Measurements from ENCODE around the gene IRS2. TPM values are rescaled to one million over a fixed set of nuclear protein-coding genes. Genes with fewer than 3 reads are reported as not detected.

IRS2 gene
- total RNA-seq, 1 experiment from 2014 or later, result 9.2 TPM

DNA sequence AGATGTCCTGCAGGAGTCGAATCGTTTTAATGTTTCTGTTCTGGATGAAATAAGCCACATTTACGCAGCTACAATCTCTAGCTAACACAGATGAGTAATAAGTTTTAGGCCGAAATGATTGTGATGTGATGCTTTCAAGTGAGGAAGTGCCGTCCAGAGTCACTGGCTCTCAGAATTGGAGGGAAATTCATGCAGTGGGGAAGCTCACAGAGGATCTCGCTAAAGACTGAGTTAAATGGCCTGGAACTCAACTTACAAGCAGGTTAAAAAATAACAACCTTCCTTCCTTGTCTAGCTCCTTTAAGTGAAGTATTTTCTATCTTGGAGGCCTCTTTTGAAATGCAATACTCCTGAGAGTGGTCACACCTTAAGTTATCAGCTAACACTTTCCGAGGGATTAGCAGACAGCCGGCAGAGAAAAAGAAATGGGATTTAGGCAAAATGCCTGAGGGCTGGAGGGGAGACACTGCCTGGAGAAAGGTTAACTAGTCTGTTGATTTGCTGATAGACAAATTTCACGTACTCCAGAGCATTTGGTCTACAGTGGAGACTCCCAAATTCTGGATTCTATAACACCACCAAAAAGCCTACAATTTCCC, 74.2 kb downstream of the IRS2 start:
- Histone ChIP-seq H3K9me3 (ENCODE audit: control insufficient read depth in 1 of 2, insufficient read depth in 1 of 2, low read depth in 1 of 2, low read length in 2 of 2) (no peaks in the 10 kb centered on the region), H3K36me3 (ENCODE audit: control insufficient read depth in 1 of 2, insufficient read depth in 2 of 2, low read length in 2 of 2) (no peaks in the 10 kb centered on the region), H4K20me1 (ENCODE audit: insufficient read depth) (no peaks in the 10 kb centered on the region), H3K79me2 (ENCODE audit: insufficient read depth, low read length) (no peaks in the 10 kb centered on the region), H3K27ac (ENCODE audit: low read depth, low read length) (no peak overlapping the region), H3K9ac (ENCODE audit: low read length) (no peak overlapping the region), H3K4me2 (ENCODE audit: low read length) (no peak overlapping the region), H3K4me3 (replicated peaks in 1 of 2; ENCODE audit: low read depth in 1 of 2, low read length in 2 of 2) (no peak overlapping the region), H3K9me2 (ENCODE audit: insufficient read depth) (no peaks in the 10 kb centered on the region), H3K4me1 (ENCODE audit: control insufficient read depth in 1 of 2, insufficient read depth in 2 of 2, low read length in 2 of 2) (no peaks in the 10 kb centered on the region), H3K27me3 (ENCODE audit: insufficient read depth, low read length) (no peaks in the 10 kb centered on the region), H2AFZ (ENCODE audit: low read depth, low read length, poor library complexity, severe bottlenecking) (no peak overlapping the region)
- intact Hi-C loops (cut with micrococcal nuclease), result no loop called here
- BruUV-seq (replicated peaks), result no TSS peak
- ATAC-seq (no peak), DNase-seq (ENCODE audit: low read depth, low spot score) (no peak)
- ChIA-PET POLR2A (interaction anchor here (0.6 kb wide), 1 partner anchor 730 kb away, joined by 3 read pairs; no protein-coding TSS in a partner anchor), RAD21 (ENCODE audit: low non-redundant PET in 1 of 2, low total read pairs in 2 of 2, uncharacterized antibody in 2 of 2, unreplicated experiment in 2 of 2) (no interaction called here), CTCF (no interaction called here)
- no peak for TF ChIP-seq MAX (IDR thresholded peaks at IDR 0.05)
- no peak for TF ChIP-seq EZH2 (IDR thresholded peaks at IDR 0.05)
- TF ChIP-seq SP1 (IDR thresholded peaks at IDR 0.05; ENCODE audit: low read depth), result no peak

GRCh38 chr13:109707742-109708617, 78.4 kb downstream of the IRS2 start:
- intact Hi-C loops (cut with micrococcal nuclease), result no loop called here
- ChIA-PET CTCF (no interaction called here), RAD21 (ENCODE audit: low non-redundant PET in 1 of 2, low total read pairs in 2 of 2, uncharacterized antibody in 2 of 2, unreplicated experiment in 2 of 2) (no interaction called here), POLR2A (interaction anchor here (0.7 kb wide), 1 partner anchor 13 kb away, joined by 3 read pairs; no protein-coding TSS in a partner anchor)
- DNase-seq (ENCODE audit: low read depth, low spot score) (no peak), ATAC-seq (no peak)
- no peak overlapping the region for H3K27ac ChIP-seq (ENCODE audit: low read depth, low read length)
- no peaks in the 10 kb centered on the region for H3K27me3 ChIP-seq (ENCODE audit: insufficient read depth, low read length)
- no peaks in the 10 kb centered on the region for H4K20me1 ChIP-seq (ENCODE audit: insufficient read depth)
- H3K36me3 ChIP-seq (ENCODE audit: control insufficient read depth in 1 of 2, insufficient read depth in 2 of 2, low read length in 2 of 2), result no peaks in the 10 kb centered on the region
- no peak overlapping the region for H2AFZ ChIP-seq (ENCODE audit: low read depth, low read length, poor library complexity, severe bottlenecking)
- H3K9me2 ChIP-seq (ENCODE audit: insufficient read depth), result no peaks in the 10 kb centered on the region
- no peaks in the 10 kb centered on the region for H3K4me1 ChIP-seq (ENCODE audit: control insufficient read depth in 1 of 2, insufficient read depth in 2 of 2, low read length in 2 of 2)
- no peaks in the 10 kb centered on the region for H3K9me3 ChIP-seq (ENCODE audit: control insufficient read depth in 1 of 2, insufficient read depth in 1 of 2, low read depth in 1 of 2, low read length in 2 of 2)
- BruUV-seq (replicated peaks), result no TSS peak
- H3K9ac ChIP-seq (ENCODE audit: low read length), result no peak overlapping the region
- H3K4me2 ChIP-seq (ENCODE audit: low read length), result no peak overlapping the region
- no peaks in the 10 kb centered on the region for H3K79me2 ChIP-seq (ENCODE audit: insufficient read depth, low read length)
- H3K4me3 ChIP-seq (replicated peaks in 1 of 2; ENCODE audit: low read depth in 1 of 2, low read length in 2 of 2), result no peak overlapping the region
- TF ChIP-seq ZNF274 (IDR thresholded peaks at IDR 0.05; ENCODE audit: low read depth, low read length), result no peak
- TF ChIP-seq FOSL1 (IDR thresholded peaks at IDR 0.05; ENCODE audit: low read depth), result no peak
- TF ChIP-seq, protein P1, sequence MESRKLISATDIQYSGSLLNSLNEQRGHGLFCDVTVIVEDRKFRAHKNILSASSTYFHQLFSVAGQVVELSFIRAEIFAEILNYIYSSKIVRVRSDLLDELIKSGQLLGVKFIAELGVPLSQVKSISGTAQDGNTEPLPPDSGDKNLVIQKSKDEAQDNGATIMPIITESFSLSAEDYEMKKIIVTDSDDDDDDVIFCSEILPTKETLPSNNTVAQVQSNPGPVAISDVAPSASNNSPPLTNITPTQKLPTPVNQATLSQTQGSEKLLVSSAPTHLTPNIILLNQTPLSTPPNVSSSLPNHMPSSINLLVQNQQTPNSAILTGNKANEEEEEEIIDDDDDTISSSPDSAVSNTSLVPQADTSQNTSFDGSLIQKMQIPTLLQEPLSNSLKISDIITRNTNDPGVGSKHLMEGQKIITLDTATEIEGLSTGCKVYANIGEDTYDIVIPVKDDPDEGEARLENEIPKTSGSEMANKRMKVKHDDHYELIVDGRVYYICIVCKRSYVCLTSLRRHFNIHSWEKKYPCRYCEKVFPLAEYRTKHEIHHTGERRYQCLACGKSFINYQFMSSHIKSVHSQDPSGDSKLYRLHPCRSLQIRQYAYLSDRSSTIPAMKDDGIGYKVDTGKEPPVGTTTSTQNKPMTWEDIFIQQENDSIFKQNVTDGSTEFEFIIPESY (IDR thresholded peaks at IDR 0.05; ENCODE audit: extremely low read depth, insufficient replicate concordance, low read length), result no peak
- no peak for TF ChIP-seq RAD21 (IDR thresholded peaks at IDR 0.05; ENCODE audit: low read depth)
- TF ChIP-seq YY1 (IDR thresholded peaks at IDR 0.05; ENCODE audit: extremely low read depth, insufficient replicate concordance, low read depth, low read length), result no peak
- no peak for TF ChIP-seq EZH2 (IDR thresholded peaks at IDR 0.05)
- no peak for TF ChIP-seq ZFX (IDR thresholded peaks at IDR 0.05)
- no peak for TF ChIP-seq MAX (IDR thresholded peaks at IDR 0.05)
- TF ChIP-seq REST (IDR thresholded peaks at IDR 0.05; ENCODE audit: low read depth), result no peak
- no peak for TF ChIP-seq CBX3 (IDR thresholded peaks at IDR 0.05; ENCODE audit: low read depth)
- TF ChIP-seq EZH2phosphoT487 (IDR thresholded peaks at IDR 0.05; ENCODE audit: borderline replicate concordance), result no peak
